GM18526 (cell line): ENCODE measurements around the gene OAF.

Source experiments
- POLR2A ChIP-seq: IDR thresholded peaks from 3 replicates; pipeline ENCODE4 v1.6.1; 2011; ENCODE audit not compliant: insufficient read length; ENCODE audit errors: extremely low read depth

The OAF gene

DNA sequence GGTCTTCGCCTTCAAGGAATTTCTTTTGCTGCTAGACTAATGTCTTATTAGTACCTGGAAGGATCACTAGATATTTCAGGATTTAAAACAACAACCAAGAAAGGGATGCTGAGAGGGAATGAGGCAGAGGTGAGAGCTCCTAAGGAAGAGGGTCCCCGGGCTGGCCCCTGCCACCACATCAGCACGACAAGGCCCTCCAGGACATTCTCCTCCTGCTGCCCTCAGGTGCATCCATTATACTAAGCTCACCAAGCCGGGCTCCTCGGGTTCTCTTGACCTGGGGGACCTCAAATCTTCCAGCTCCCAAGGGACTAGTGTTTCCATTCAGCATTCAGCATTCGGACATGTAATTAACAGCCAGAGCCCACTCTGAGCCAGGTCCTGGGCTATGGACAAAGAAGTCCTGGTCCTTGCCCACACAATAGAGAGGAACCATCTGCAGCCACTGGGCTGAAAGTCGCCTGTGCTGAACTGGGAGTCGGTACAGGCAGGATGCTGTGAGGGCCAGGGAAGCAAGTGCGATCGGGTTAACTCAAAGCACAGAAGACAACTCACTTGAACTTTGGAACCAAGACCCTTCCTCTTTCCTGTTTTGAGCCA is 29.4 kb upstream of the OAF start:
- TF ChIP-seq POLR2A = no peak

DNA sequence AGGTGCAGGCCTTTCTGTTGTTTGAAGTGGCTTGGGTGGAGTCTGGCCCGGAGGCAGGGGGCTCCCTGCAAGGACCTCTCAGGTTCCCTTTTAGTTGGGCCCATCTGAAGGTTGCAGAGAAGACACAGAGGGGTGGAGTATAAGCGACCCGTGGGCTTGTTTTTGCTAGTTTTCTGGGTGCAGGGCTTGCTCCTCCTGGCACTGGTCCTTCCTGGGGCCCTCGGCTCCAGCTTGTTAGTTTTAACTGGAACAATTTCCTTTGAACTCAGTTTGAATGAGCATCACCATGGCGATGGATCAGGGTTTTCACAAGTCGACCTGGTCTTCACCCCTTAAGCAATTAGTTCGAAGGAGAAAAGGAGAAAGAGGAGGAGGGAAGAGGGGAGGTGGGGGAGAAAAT is 28.5 kb upstream of the OAF start:
- no peak for TF ChIP-seq POLR2A

DNA sequence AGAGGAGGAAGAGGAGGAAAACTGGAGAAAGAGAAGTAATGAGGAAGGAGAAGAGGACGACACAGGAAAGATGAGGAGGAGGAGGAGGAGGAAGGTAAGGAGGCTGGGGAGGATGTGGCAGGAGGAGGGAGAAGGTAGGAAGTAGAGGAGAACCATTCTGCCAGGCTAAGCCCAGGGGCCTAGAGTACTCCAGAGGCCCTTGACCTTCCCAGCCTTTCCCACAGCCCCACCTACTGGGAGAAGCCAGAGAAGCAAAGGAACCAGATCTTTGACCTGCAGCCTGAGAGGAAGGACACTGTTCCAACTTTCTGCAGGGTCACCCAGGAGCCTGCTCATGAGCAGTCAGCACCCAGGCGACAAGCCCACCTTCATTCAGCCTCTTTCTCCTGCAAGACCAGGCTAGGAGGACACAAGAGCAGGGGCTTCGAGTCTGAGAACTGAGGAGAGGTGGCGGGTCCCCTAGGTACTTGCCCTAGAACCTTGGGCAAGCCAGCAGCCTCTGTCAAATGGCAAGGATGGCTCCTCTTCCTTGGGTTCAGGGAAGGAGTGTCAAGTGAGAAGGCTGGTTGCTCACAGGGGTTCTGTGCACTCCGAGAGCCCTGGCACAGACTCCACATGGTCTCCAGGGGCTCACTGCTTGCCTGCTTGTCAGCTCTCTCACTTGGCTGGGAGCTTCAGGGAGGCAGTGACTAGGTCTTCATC is 27.9 kb upstream of the OAF start:
- no peak for TF ChIP-seq POLR2A

DNA sequence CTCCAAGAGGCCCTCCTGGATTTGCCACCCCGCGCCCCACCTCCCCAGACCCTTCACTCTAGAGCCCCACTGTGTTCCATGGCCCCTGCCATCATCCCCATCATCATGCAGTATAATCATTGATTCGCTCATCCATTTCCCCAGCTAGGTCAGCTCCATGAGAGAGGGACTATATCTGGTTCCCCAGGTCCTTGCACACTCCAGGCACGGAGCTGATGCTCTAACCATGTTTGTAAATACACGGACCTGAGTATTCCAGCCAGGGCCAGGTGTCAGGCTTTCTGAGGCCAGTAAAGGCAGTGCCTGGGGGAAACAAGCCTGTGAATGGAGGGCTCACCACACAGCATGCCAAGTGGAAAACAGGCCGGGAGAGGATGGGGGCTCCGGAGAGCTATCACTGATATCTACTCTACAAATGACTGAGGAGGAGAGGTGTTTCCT is 27.1 kb upstream of the OAF start:
- TF ChIP-seq POLR2A = no peak

DNA sequence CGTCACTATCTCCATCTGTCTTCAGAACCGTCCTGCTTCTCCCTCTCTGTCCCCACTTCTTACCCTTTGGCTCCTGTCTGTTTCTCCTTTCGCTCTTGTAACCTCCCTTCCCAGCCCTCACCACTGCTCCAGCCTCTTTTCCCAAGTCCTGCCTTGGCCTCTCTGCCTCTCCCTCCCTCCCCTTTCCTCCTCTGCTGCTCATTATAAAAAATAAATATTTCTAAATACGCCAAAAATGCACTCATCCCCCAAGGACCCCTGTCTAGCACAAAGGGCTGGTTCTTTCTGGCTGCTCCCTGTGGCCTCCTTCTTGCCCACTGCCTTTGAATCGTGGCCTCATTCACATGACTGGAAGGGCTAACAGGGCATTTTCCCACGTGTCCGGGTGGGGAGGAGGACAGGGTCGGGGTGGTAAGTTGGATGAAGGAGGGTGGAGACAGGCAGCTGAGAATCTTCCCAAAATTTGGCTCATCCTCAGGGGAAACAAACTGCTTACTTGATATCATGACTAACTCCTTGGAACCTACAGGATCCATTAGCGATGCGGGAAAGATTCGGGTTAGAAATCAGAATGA is 26.4 kb upstream of the OAF start:
- no peak for TF ChIP-seq POLR2A

DNA sequence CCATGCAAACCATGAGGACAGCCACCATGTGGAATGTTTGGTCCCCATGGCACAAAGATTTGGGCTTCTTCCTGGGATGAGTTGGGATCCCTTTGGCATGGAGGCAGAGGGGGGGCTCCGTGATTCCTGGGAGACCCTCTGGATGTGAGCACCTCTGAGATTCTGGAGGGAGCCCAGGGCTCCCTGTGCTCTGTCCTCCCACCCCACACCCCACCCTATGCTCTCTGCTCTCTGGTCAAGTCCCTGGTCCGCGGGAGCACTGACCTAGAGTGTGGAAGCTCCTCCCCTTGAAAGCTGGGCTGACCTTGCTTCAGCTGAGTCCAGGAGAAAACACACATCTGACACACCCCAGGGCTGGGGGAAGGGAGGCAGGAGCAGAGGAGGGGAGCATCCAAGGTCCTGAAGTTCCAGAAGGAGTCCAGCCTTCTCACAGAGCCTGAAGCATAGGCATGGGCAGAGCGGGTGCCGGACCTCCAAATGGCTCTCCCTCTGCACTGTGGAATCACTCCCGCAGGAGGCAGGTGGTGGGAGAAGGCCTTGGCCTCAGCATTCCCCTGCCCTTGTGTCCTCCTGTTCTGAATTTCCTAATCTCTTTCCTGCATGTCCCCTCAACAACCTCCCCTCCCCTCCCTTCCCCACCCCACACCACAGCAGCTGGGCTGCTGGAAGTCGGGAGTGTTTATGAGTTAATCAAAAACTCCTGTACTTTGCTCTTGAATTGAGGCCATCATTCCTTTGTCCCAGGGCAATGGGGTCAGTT is 25.7 kb upstream of the OAF start:
- TF ChIP-seq POLR2A = no peak

DNA sequence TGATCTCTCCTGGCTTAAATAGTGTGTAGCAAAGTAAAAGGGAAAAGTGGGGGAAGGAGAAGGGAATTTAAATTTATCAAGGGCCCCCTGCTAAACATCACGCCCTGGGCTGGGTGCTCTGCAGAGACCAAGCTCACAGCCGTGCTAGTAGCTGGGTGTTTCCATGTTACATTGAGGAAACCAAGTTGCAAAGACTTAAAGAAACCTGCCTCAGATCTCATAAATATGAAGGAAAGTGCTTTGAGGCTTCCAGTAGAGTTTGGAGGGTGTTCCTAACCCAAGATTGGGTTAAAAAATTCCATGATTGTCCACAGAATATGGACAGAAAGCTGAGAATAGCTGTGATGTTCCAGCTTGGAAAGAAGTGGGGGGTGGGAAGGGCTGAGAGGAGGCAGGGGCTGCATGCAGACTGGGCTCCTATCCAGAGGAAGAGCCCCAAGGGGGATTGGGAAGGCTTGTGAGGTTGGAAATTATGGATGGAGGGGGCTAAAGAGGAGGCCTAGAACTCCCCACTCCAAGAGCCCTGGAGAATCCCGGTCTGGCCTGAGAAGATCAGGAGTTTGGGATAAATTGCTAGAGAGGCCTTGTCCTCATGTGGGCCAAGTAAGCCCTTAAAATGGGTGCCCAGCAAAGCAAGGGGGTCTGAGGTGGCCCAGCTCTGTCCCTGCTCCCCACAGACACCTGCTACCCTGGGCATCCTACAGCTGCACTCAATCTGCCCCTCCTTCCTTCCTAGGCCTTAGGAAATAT is 25.0 kb upstream of the OAF start:
- no peak for TF ChIP-seq POLR2A

DNA sequence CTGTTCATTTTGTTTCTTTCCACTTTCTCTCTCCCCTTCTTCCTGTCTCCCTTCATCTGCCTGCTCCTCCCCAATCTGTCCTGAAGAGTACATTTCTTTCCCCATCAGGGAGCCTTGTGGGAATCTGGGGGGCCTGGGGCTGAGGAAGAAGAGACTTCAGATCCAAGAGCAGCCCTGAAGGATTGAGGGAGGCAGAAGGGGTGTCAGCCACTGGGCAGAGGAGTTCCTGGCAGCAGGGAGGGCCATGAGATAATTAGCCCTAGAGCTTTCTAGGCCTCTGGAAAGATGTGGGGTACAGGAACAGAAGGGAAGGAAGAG is 24.4 kb upstream of the OAF start:
- TF ChIP-seq POLR2A = no peak

DNA sequence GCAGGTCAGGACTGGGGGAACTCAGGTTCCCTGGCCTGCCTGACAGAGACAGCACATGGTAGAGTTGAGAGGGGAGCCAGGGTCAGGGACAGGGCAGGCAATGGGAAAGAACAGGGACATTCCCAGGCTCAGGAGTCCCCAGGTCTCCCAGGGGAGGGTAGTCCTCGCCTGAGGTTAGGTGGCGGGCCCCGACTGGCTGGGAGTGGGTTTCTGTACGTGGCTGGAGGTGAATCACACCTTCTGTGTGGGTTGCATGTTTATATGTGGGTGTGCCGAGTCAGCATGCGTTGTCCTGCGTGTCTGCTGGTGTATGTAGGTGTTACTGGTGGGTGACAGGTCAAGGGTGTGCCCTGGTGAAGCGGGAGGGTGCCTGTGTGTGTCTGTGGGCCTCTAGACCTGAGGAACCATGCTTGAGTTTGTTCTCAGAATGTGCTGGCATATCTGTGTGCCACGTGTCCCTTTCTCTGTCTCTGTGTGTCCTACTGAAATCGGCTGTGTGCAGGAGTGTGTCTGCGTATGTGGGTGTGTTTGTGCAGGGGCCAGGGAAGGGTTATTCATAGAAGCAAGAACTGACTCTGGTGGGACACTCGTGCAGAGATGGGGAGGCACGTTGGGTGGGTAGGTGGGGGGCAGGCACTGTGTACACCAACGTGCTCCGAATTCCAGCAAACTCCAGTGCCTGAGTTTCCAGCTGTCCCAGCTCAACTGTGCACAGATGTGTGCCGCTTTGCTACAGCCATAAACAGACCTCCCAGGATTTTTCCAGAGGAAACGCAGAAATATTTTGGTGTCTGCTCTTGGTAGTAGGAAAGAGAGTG is 23.8 kb upstream of the OAF start:
- no peak for TF ChIP-seq POLR2A

DNA sequence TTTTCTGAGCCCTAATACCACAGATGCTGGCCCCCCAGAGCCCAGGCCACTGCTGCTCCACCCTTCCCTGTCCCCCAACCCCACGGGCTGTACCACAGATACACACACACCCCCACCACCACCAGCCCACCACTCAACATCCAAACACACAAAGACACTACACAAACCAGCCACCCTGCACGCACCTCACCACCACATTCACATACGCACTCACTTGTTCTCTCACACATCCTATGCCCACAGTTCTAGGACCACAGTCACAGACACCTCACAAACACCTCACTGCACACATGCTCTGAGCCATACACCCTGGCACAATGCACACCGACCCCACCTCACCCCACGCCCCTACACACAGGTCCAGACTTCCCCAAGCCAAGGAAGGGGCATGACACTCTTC is 22.5 kb upstream of the OAF start:
- no peak for TF ChIP-seq POLR2A

DNA sequence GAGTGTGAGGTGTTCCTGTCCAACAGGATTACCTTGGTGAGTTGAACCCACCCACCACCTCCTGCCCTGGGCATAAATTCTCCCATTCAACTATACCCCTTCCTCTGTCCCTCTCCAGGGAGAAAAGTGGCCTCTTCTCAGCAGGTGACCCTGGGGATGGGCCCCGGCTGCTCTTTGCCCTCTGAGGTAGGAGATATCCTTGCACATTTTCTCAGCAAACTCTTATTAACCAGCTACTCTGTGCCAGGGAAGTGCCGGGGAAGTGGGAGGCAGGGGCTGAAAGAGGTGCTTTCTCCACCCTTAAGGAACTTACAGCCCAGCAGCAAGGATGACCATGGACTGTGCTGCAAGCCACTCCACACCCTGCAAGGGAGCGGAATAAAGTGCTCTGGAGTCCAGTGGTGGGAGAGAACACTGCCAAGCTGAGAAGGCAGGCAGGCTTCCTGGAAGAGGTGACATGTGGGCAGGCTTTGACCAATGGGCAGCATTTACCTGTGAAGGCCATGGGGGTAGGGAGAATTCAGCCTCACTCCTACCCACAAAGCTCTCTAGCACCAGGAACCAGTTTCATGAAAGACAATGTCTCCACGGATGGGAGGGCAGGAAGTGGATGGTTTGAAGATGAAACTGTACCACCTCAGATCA is 21.9 kb upstream of the OAF start:
- TF ChIP-seq POLR2A = no peak

DNA sequence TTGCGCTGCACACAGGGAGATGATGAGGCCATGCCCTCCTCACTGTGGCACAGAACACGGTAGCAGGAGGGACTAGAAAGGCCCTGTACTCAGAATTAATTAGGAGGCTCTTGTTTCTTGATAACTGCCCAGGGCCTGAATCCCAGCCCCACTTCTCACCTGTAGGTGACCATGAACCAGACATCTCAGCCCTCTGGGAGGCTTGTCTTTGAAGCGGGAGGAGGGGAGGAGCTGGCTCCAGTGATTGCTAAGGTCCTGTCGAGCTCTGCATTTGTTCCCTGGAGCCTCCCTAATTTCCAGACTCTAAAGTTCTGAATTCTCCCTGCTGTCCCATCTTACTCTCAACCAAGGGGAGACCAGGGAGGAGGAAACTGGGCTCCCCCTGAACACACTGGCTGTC is 19.8 kb upstream of the OAF start:
- no peak for TF ChIP-seq POLR2A

DNA sequence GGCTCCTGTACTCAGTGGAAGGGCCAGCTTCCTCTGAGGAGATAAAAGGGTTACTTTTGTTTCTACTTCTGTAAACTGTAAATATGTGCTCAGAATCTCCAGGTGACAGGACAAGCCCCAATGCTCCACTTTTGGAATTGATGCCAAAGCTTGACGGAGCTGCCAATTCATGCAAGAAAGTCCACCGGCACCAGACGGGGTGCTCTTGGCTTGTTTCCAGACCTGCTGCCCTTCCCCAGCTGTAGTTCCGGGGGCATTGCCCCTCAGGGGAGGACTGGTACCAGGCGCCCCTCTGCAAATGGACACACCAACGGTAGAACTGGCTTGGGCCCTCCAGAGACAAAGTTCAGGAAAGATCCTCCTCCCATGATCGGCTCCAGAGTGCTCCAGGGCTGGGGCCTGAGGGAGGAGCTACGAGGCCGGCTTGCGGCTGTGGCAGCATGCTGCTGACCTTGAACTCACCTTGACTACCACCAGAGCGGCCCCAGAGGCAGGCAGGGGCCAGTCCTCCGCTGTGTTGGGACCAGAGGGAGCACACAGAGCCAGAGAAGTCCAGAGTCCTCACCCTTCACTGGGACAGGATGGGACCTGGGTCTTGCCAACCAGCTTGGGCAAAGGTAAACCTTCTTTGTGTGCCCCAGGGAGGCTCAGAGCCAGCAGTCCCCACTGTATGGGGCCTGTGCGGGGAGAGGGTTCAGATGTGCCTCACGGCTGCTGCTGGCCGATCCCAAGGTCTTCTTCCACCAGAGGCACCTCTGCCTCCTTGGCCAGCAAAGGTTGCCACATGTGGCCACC is 17.8 kb upstream of the OAF start:
- TF ChIP-seq POLR2A = no peak
